Trophoblast cell (in vitro differentiated cells and primary cell): Measurements from ENCODE around the gene RFX1.

Experiments
- DNase-seq, 2 donors: peaks; one replicate each; pipeline ENCODE4 v3.0.0-alpha.2; 2016
- H2AFZ ChIP-seq: 2 replicates; pipeline ENCODE4 v1.6.1; 2013; ENCODE audit warnings: low read length, moderate library complexity, mild to moderate bottlenecking; ENCODE audit not compliant: insufficient read depth, poor library complexity
- H2AK5ac ChIP-seq: 2 replicates; pipeline ENCODE4 v1.6.1; 2013; ENCODE audit warnings: mild to moderate bottlenecking, low read length
- H2BK120ac ChIP-seq: 2 replicates; pipeline ENCODE4 v1.6.1; 2013; ENCODE audit warnings: low read length, mild to moderate bottlenecking, moderate library complexity; ENCODE audit not compliant: insufficient read depth, poor library complexity
- H2BK12ac ChIP-seq: 2 replicates; pipeline ENCODE4 v1.6.1; 2013; ENCODE audit warnings: mild to moderate bottlenecking, low read length, moderate library complexity
- H2BK5ac ChIP-seq: 2 replicates; pipeline ENCODE4 v1.6.1; 2013; ENCODE audit warnings: low read length, low read depth, moderate library complexity, mild to moderate bottlenecking; ENCODE audit not compliant: poor library complexity
- H3K14ac ChIP-seq: 2 replicates; pipeline ENCODE4 v1.6.1; 2013; ENCODE audit warnings: mild to moderate bottlenecking, low read length
- H3K18ac ChIP-seq: 2 replicates; pipeline ENCODE4 v1.6.1; 2013; ENCODE audit warnings: mild to moderate bottlenecking, low read length
- H3K23ac ChIP-seq: 2 replicates; pipeline ENCODE4 v1.6.1; 2013; ENCODE audit warnings: low read length
- H3K27ac ChIP-seq: 2 replicates; pipeline ENCODE4 v1.5.1; 2013; ENCODE audit warnings: low read depth, mild to moderate bottlenecking, inconsistent platforms, low read length, moderate library complexity
- H3K27me3 ChIP-seq: 2 replicates; pipeline ENCODE4 v1.6.1; 2013; ENCODE audit warnings: inconsistent platforms, mild to moderate bottlenecking, low read length, moderate library complexity; ENCODE audit not compliant: insufficient read depth
- H3K36me3 ChIP-seq, 2 experiments: 1 replicate in 1 of 2; 2 replicates in 1 of 2; pipeline ENCODE4 v1.6.1; 2013; ENCODE audit warnings: low read length in 2 of 2, mild to moderate bottlenecking in 2 of 2, moderate library complexity in 1 of 2; ENCODE audit not compliant: insufficient read depth in 2 of 2, control insufficient read depth in 1 of 2
- H3K4ac ChIP-seq: 2 replicates; pipeline ENCODE4 v1.6.1; 2013; ENCODE audit warnings: low read depth, mild to moderate bottlenecking, low read length, moderate library complexity
- H3K4me1 ChIP-seq, 2 experiments: 1 replicate in 1 of 2; 2 replicates in 1 of 2; pipeline ENCODE4 v1.6.1; 2013; ENCODE audit warnings: low read length in 2 of 2, mild to moderate bottlenecking in 2 of 2, moderate library complexity in 1 of 2; ENCODE audit not compliant: insufficient read depth in 2 of 2, control insufficient read depth in 1 of 2
- H3K4me2 ChIP-seq: 2 replicates; pipeline ENCODE4 v1.6.1; 2013; ENCODE audit warnings: inconsistent platforms, mild to moderate bottlenecking, low read length, moderate library complexity
- H3K4me3 ChIP-seq: 2 replicates; pipeline ENCODE4 v1.5.1; 2013; ENCODE audit warnings: mild to moderate bottlenecking, low read depth, low read length, inconsistent platforms
- H3K79me1 ChIP-seq: one replicate; pipeline ENCODE4 v1.6.1; 2013; ENCODE audit warnings: low read length
- H3K79me2 ChIP-seq: 2 replicates; pipeline ENCODE4 v1.6.1; 2013; ENCODE audit warnings: low read length, mild to moderate bottlenecking; ENCODE audit not compliant: control insufficient read depth, insufficient read depth, poor library complexity
- H3K9ac ChIP-seq: 2 replicates; pipeline ENCODE4 v1.6.1; 2013; ENCODE audit warnings: mild to moderate bottlenecking, low read length
- H3K9me3 ChIP-seq: 2 replicates; pipeline ENCODE4 v1.6.1; 2013; ENCODE audit warnings: low read depth, mild to moderate bottlenecking, control low read depth, inconsistent platforms, low read length; ENCODE audit not compliant: insufficient read depth
- H4K12ac ChIP-seq: 2 replicates; pipeline ENCODE4 v1.6.1; 2013; ENCODE audit warnings: low read depth, mild to moderate bottlenecking, low read length, moderate library complexity
- H4K8ac ChIP-seq: 2 replicates; pipeline ENCODE4 v1.6.1; 2013; ENCODE audit warnings: low read depth, mild to moderate bottlenecking, low read length, moderate library complexity
- H4K91ac ChIP-seq: one replicate; pipeline ENCODE4 v1.6.1; 2013; ENCODE audit warnings: low read depth, mild to moderate bottlenecking, low read length, moderate library complexity
- WGBS: extraction: QIAGEN DNeasy Blood & Tissue Kit; methylation state at CpG from one replicate; pipeline ENCODE4 v1.1.7; 2013; ENCODE audit warnings: missing lambda C conversion rate; ENCODE audit not compliant: insufficient read length, insufficient coverage; ENCODE audit errors: extremely low coverage; 5-methylcytosine and 5-hydroxymethylcytosine counted together

The RFX1 gene

DNA sequence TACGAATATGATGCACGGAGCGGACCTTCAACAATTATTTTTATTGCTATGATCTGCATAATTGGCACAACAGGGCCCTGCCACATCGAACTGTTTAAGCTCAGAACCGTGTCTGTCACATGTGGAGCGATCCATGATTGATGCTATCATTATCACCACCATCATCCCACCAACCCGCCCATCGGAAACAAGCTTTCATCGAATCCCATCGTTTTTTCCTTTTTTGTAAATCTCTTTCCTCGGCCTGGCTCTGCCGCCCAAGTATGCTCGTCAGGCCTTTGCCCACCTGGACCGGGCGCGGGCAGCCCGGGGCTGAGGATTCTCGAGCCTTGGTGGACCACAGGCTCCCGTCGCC is 54.3 kb downstream of the RFX1 start:
- Histone ChIP-seq H4K8ac (no peak overlapping the region), H3K27ac (no peak overlapping the region), H4K12ac (no peak overlapping the region), H3K79me1 (peaks cover 2% of the 10 kb centered on the region), H4K91ac (no peak overlapping the region), H2AK5ac (no peak overlapping the region), H3K4me2 (peak overlapping the region; percentile 48), H3K9ac (no peak overlapping the region), H3K14ac (no peak overlapping the region), H3K36me3 (peaks cover 20 to 22% of the 10 kb centered on the region in 2 experiments), H2BK120ac (no peak overlapping the region), H3K18ac (no peak overlapping the region), H3K4me1 (peaks cover 6 to 8% of the 10 kb centered on the region in 2 experiments), H3K9me3 (no peaks in the 10 kb centered on the region), H3K4me3 (no peak overlapping the region), H3K79me2 (peaks cover 8% of the 10 kb centered on the region), H3K27me3 (no peaks in the 10 kb centered on the region), H3K23ac (no peak overlapping the region), H2BK12ac (no peak overlapping the region), H3K4ac (no peak overlapping the region), H2AFZ (no peak overlapping the region), H2BK5ac (no peak overlapping the region)
- no peak for DNase-seq
- WGBS, result no CpG with 5 or more reads among the region's 20 CpGs

GRCh38 chr19:13951043-13951442 is 55.1 kb downstream of the RFX1 start:
- peaks cover 6 to 8% of the 10 kb centered on the region in 2 experiments for H3K4me1 ChIP-seq
- H3K79me2 ChIP-seq, result peaks cover 8% of the 10 kb centered on the region
- no peak overlapping the region for H2BK12ac ChIP-seq
- WGBS, result no CpG with 5 or more reads among the region's 2 CpGs
- no peak overlapping the region for H4K12ac ChIP-seq
- H2BK120ac ChIP-seq, result no peak overlapping the region
- DNase-seq, result no peak
- no peak overlapping the region for H4K8ac ChIP-seq
- no peak overlapping the region for H3K9ac ChIP-seq
- H2AK5ac ChIP-seq, result no peak overlapping the region
- H3K4me2 ChIP-seq, result no peak overlapping the region
- no peak overlapping the region for H3K4me3 ChIP-seq
- no peak overlapping the region for H3K23ac ChIP-seq
- H2AFZ ChIP-seq, result no peak overlapping the region
- H3K4ac ChIP-seq, result no peak overlapping the region
- no peak overlapping the region for H3K14ac ChIP-seq
- no peaks in the 10 kb centered on the region for H3K9me3 ChIP-seq
- peaks cover 2% of the 10 kb centered on the region for H3K79me1 ChIP-seq
- no peak overlapping the region for H4K91ac ChIP-seq
- H3K27ac ChIP-seq, result no peak overlapping the region
- no peak overlapping the region for H3K18ac ChIP-seq
- peaks cover 13 to 14% of the 10 kb centered on the region in 2 experiments for H3K36me3 ChIP-seq
- H2BK5ac ChIP-seq, result no peak overlapping the region
- H3K27me3 ChIP-seq, result no peaks in the 10 kb centered on the region

DNA sequence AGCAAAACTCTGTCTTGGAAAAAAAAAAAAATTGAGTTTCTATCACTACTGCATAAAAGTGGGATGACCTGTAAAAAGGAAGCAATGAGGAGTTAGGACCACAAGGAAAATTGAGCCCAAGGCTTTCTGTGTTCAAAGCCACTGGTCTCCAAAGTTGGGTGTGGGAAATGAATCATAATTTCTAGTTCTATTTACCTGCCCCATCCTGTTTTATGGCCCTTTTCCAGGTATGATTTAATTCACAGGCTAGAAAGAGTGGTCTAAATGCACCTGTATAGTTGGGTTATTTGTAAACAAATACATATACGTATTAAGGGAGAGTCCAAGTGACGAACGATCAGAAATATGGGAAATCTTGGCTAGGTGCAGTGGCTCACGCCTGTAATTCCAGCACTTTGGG is 59.7 kb downstream of the RFX1 start:
- H3K9ac ChIP-seq, result no peak overlapping the region
- peaks cover 2% of the 10 kb centered on the region for H3K9me3 ChIP-seq
- no peaks in the 10 kb centered on the region for H3K79me1 ChIP-seq
- no peak overlapping the region for H3K18ac ChIP-seq
- no peak overlapping the region for H3K4me2 ChIP-seq
- no peak overlapping the region for H2AK5ac ChIP-seq
- H2BK5ac ChIP-seq, result no peak overlapping the region
- H2BK120ac ChIP-seq, result no peak overlapping the region
- H3K4me3 ChIP-seq, result no peak overlapping the region
- no peaks in the 10 kb centered on the region for H3K36me3 ChIP-seq
- no peak overlapping the region for H4K12ac ChIP-seq
- no peaks in the 10 kb centered on the region for H3K27me3 ChIP-seq
- H3K23ac ChIP-seq, result no peak overlapping the region
- H3K27ac ChIP-seq, result no peak overlapping the region
- no peak overlapping the region for H2AFZ ChIP-seq
- no peak overlapping the region for H4K91ac ChIP-seq
- no peaks in the 10 kb centered on the region for H3K4me1 ChIP-seq
- WGBS, result no CpG with 5 or more reads among the region's 4 CpGs
- no peak overlapping the region for H3K4ac ChIP-seq
- no peak overlapping the region for H3K14ac ChIP-seq
- H2BK12ac ChIP-seq, result no peak overlapping the region
- no peaks in the 10 kb centered on the region for H3K79me2 ChIP-seq
- H4K8ac ChIP-seq, result no peak overlapping the region
- DNase-seq, result no peak

GRCh38 chr19:13942023-13942684 is 64.0 kb downstream of the RFX1 start:
- H4K91ac ChIP-seq, result no peak overlapping the region
- no peak overlapping the region for H3K4me3 ChIP-seq
- H3K36me3 ChIP-seq, result no peaks in the 10 kb centered on the region
- H3K79me2 ChIP-seq, result no peaks in the 10 kb centered on the region
- no peak overlapping the region for H3K4ac ChIP-seq
- H3K79me1 ChIP-seq, result no peaks in the 10 kb centered on the region
- H2BK120ac ChIP-seq, result no peak overlapping the region
- H3K18ac ChIP-seq, result no peak overlapping the region
- H3K9me3 ChIP-seq, result peaks cover 2% of the 10 kb centered on the region
- H3K4me2 ChIP-seq, result no peak overlapping the region
- no peak overlapping the region for H3K23ac ChIP-seq
- H3K9ac ChIP-seq, result no peak overlapping the region
- H3K27ac ChIP-seq, result no peak overlapping the region
- H4K8ac ChIP-seq, result no peak overlapping the region
- no peaks in the 10 kb centered on the region for H3K4me1 ChIP-seq
- H3K14ac ChIP-seq, result no peak overlapping the region
- no peak overlapping the region for H2AK5ac ChIP-seq
- DNase-seq, result no peak
- WGBS, result no CpG with 5 or more reads among the region's 1 CpG
- no peak overlapping the region for H2BK12ac ChIP-seq
- H3K27me3 ChIP-seq, result no peaks in the 10 kb centered on the region
- H2AFZ ChIP-seq, result no peak overlapping the region
- no peak overlapping the region for H4K12ac ChIP-seq
- H2BK5ac ChIP-seq, result no peak overlapping the region
